H1 (cell line): ENCODE measurements around the gene BTNL2. TPM values are rescaled to one million over a fixed set of nuclear protein-coding genes. Genes with fewer than 3 reads are reported as not detected.

Source experiments
- CTCF ChIA-PET: fragments of 300-600 bp; sonication (Branson Sonifier 250); formaldehyde crosslinking; loops from one replicate; lab custom pipeline; 2021; ENCODE audit not compliant: partially characterized antibody; lab: Charles Lee
- POLR2A ChIA-PET: fragments of 300-600 bp; sonication (Branson Sonifier 250); formaldehyde crosslinking; loops from one replicate; lab custom pipeline; 2021; ENCODE audit warnings: inconsistent platforms; ENCODE audit not compliant: partially characterized antibody; lab: Charles Lee
- DNase-seq, 2 experiments: peaks; one replicate each; pipeline versions ENCODE4 v3.0.0 to v3.0.0-alpha.2; 2010 to 2022; ENCODE audit warnings: low spot score in 2 of 2, low read depth in 1 of 2, mixed read lengths in 1 of 2
- FAIRE-seq: peaks from 2 replicates; lab custom pipeline; 2011; peaks lifted over from hg19 to GRCh38; lab: Jason Lieb, UNC
- H2AFZ ChIP-seq: 2 replicates; pipeline ENCODE4 v1.8.1; 2012; ENCODE audit warnings: low read length, inconsistent platforms
- H2AK5ac ChIP-seq: 2 replicates; pipeline ENCODE4 v1.6.1; 2013; ENCODE audit warnings: low read depth, low read length
- H2BK120ac ChIP-seq: replicated peaks from 2 replicates; pipeline ENCODE3; 2013; ENCODE audit warnings: low read depth, low read length, inconsistent platforms
- H2BK12ac ChIP-seq: 2 replicates; pipeline ENCODE4 v1.6.1; 2013; ENCODE audit warnings: low read depth, low read length
- H2BK15ac ChIP-seq: 2 replicates; pipeline ENCODE4 v1.6.1; 2013; ENCODE audit warnings: low read length
- H2BK20ac ChIP-seq: 2 replicates; pipeline ENCODE4 v1.6.1; 2013; ENCODE audit warnings: low read length
- H2BK5ac ChIP-seq: 2 replicates; pipeline ENCODE4 v1.6.1; 2013; ENCODE audit warnings: low read depth, low read length
- H3K14ac ChIP-seq: 2 replicates; pipeline ENCODE4 v1.6.1; 2013; ENCODE audit warnings: inconsistent platforms; ENCODE audit not compliant: insufficient read length
- H3K18ac ChIP-seq: 2 replicates; pipeline ENCODE4 v1.6.1; 2013; ENCODE audit warnings: low read length; ENCODE audit errors: extremely low read depth
- H3K23ac ChIP-seq: 2 replicates; pipeline ENCODE4 v1.6.1; 2013; ENCODE audit warnings: inconsistent platforms; ENCODE audit not compliant: insufficient read length
- H3K23me2 ChIP-seq: 2 replicates; pipeline ENCODE4 v1.6.1; 2013; ENCODE audit warnings: low read depth, low read length
- H3K27ac ChIP-seq: 2 replicates; pipeline ENCODE4 v1.6.1; 2011; ENCODE audit warnings: low read depth, low read length, inconsistent platforms
- H3K27me3 ChIP-seq, 4 experiments: replicated peaks in 1 of 4; 1 replicate in 1 of 4; 2 replicates in 3 of 4; pipeline versions ENCODE4 v1.6.1 to v1.8.1; 2011 to 2013; ENCODE audit warnings: low read length in 3 of 4, mild to moderate bottlenecking in 3 of 4, inconsistent platforms in 2 of 4, mixed read lengths in 2 of 4, moderate library complexity in 1 of 4; ENCODE audit not compliant: control insufficient read depth in 3 of 4, insufficient read depth in 3 of 4; ENCODE audit errors: extremely low read depth in 1 of 4
- H3K36me3 ChIP-seq, 4 experiments: 2 replicates each; pipeline versions ENCODE4 v1.6.1 to v1.8.1; 2011 to 2013; ENCODE audit warnings: mild to moderate bottlenecking in 4 of 4, low read length in 3 of 4, moderate library complexity in 2 of 4, control low read depth in 1 of 4, inconsistent platforms in 1 of 4; ENCODE audit not compliant: insufficient read depth in 4 of 4, control insufficient read depth in 2 of 4
- H3K4ac ChIP-seq: replicated peaks from 2 replicates; pipeline ENCODE3; 2013; ENCODE audit warnings: low read length, low read depth, mixed read lengths, inconsistent platforms; ENCODE audit not compliant: insufficient read length
- H3K4me1 ChIP-seq, 4 experiments: replicated peaks in 1 of 4; 1 replicate in 1 of 4; 2 replicates in 3 of 4; pipeline versions ENCODE4 v1.6.1 to v1.8.1; 2011 to 2013; ENCODE audit warnings: low read length in 3 of 4, inconsistent platforms in 2 of 4, mixed read lengths in 1 of 4; ENCODE audit not compliant: insufficient read depth in 4 of 4, control insufficient read depth in 3 of 4
- H3K4me2 ChIP-seq, 2 experiments: 2 replicates each; pipeline versions ENCODE4 v1.6.1 to v1.8.1; 2011 to 2013; ENCODE audit warnings: low read depth in 2 of 2, low read length in 2 of 2, control low read depth in 1 of 2, inconsistent platforms in 1 of 2, mild to moderate bottlenecking in 1 of 2; ENCODE audit not compliant: insufficient read depth in 1 of 2
- H3K4me3 ChIP-seq, 4 experiments: fragments of 200-600, 300-600 bp in 1 of 4; sonication (generic), shearing (Covaris generic), sonication (Bioruptor Twin) in 1 of 4; 2 replicates each; pipeline versions ENCODE4 v1.5.1 to v1.8.1; 2011 to 2016; ENCODE audit warnings: low read length in 4 of 4, low read depth in 3 of 4, control low read depth in 2 of 4, inconsistent platforms in 2 of 4, mild to moderate bottlenecking in 2 of 4, mixed read lengths in 1 of 4, moderate library complexity in 1 of 4; ENCODE audit not compliant: insufficient read depth in 2 of 4; ENCODE audit errors: extremely low read depth in 1 of 4
- H3K56ac ChIP-seq: replicated peaks from 2 replicates; pipeline ENCODE3; 2013; ENCODE audit warnings: low read depth, mild to moderate bottlenecking, mixed read lengths, low read length, inconsistent platforms; ENCODE audit not compliant: insufficient read length
- H3K79me1 ChIP-seq: 2 replicates; pipeline ENCODE4 v1.6.1; 2013; ENCODE audit warnings: low read depth, low read length, control low read depth
- H3K79me2 ChIP-seq, 2 experiments: 2 replicates each; pipeline versions ENCODE4 v1.6.1 to v1.8.1; 2012 to 2013; ENCODE audit warnings: low read length in 2 of 2, mild to moderate bottlenecking in 2 of 2, inconsistent platforms in 1 of 2; ENCODE audit not compliant: insufficient read depth in 2 of 2, control insufficient read depth in 1 of 2
- H3K9ac ChIP-seq, 4 experiments: replicated peaks in 1 of 4; 1 replicate in 1 of 4; 2 replicates in 3 of 4; pipeline versions ENCODE4 v1.6.1 to v1.8.1; 2011 to 2013; ENCODE audit warnings: low read depth in 3 of 4, low read length in 3 of 4, control low read depth in 2 of 4, mild to moderate bottlenecking in 2 of 4, moderate library complexity in 2 of 4, inconsistent platforms in 1 of 4; ENCODE audit errors: extremely low read depth in 1 of 4
- H3K9me3 ChIP-seq, 2 experiments: 2 replicates each; pipeline versions ENCODE4 v1.6.1 to v1.8.1; 2012 to 2013; ENCODE audit warnings: mild to moderate bottlenecking in 2 of 2, moderate library complexity in 2 of 2, control low read depth in 1 of 2, inconsistent platforms in 1 of 2, low read depth in 1 of 2, low read length in 1 of 2, mixed read lengths in 1 of 2; ENCODE audit not compliant: insufficient read depth in 2 of 2
- H4K20me1 ChIP-seq, 2 experiments: replicated peaks in 1 of 2; 2 replicates each; pipeline versions ENCODE3 to v1.8.1; 2011 to 2013; ENCODE audit warnings: inconsistent platforms in 2 of 2, low read length in 2 of 2, mild to moderate bottlenecking in 1 of 2; ENCODE audit not compliant: insufficient read depth in 2 of 2, control insufficient read depth in 1 of 2
- H4K5ac ChIP-seq: 2 replicates; pipeline ENCODE4 v1.6.1; 2013; ENCODE audit warnings: low read length, low read depth, mixed read lengths, inconsistent platforms; ENCODE audit not compliant: insufficient read length
- H4K8ac ChIP-seq: 2 replicates; pipeline ENCODE4 v1.8.0; 2013; ENCODE audit warnings: mild to moderate bottlenecking, moderate library complexity, low read length, inconsistent platforms; ENCODE audit not compliant: insufficient read depth; ENCODE audit errors: extremely low read depth
- H4K91ac ChIP-seq: replicated peaks from 2 replicates; pipeline ENCODE3; 2013; ENCODE audit warnings: low read length, mixed read lengths, inconsistent platforms; ENCODE audit not compliant: insufficient read length
- CBX5 ChIP-seq: fragments of 300-800, 300-1000 bp; sonication (generic); IDR thresholded peaks from 2 replicates; pipeline ENCODE4 v1.7.1; 2016; ENCODE audit warnings: antibody characterized with exemption, low read length, low read depth
- CBX8 ChIP-seq: fragments of 300-800, 300-1000 bp; sonication (generic); IDR thresholded peaks from 2 replicates; pipeline ENCODE4 v1.7.1; 2016; ENCODE audit warnings: low read depth, low read length, borderline replicate concordance
- EZH2 ChIP-seq: fragments of 200-600 bp; sonication (generic); IDR thresholded peaks from 2 replicates; pipeline ENCODE4 v1.7.1; 2012; ENCODE audit warnings: low read depth, mild to moderate bottlenecking, moderate library complexity, low read length, inconsistent platforms; ENCODE audit not compliant: severe bottlenecking
- JUN ChIP-seq: IDR thresholded peaks from 2 replicates; pipeline ENCODE4 v1.6.1; 2011; ENCODE audit warnings: low read depth, mild to moderate bottlenecking, improper control_type of control experiment, low read length
- NANOG ChIP-seq: IDR thresholded peaks from 2 replicates; pipeline ENCODE4 v1.6.1; 2011; ENCODE audit warnings: low read length, low read depth, mild to moderate bottlenecking, inconsistent platforms; ENCODE audit not compliant: insufficient read depth, poor library complexity, severe bottlenecking
- POLR2A ChIP-seq, 2 experiments: IDR thresholded peaks; 1 replicate in 1 of 2; 2 replicates in 1 of 2; pipeline ENCODE4 v1.6.1; 2011; ENCODE audit warnings: low read depth in 2 of 2, low read length in 2 of 2, mild to moderate bottlenecking in 2 of 2; ENCODE audit errors: control extremely low read depth in 1 of 2
- POLR2AphosphoS5 ChIP-seq: IDR thresholded peaks from 2 replicates; pipeline ENCODE4 v1.6.1; 2011; ENCODE audit warnings: low read depth, low read length
- SP1 ChIP-seq: IDR thresholded peaks from 2 replicates; pipeline ENCODE4 v1.6.1; 2011; ENCODE audit warnings: low read depth, low read length
- SRF ChIP-seq: IDR thresholded peaks from 2 replicates; pipeline ENCODE4 v1.6.1; 2011; ENCODE audit warnings: mild to moderate bottlenecking, low read depth, low read length, moderate library complexity
- WGBS, 2 experiments: shearing (Covaris generic) in 1 of 2; methylation state at CpG; one replicate each; pipeline versions ENCODE4 v1.1.6 to v1.1.7; 2013 to 2015; ENCODE audit warnings: low lambda C conversion rate in 2 of 2, mixed read lengths in 2 of 2, inconsistent platforms in 1 of 2, low coverage in 1 of 2, missing lambda C conversion rate in 1 of 2; ENCODE audit not compliant: insufficient replicate concordance in 2 of 2, insufficient coverage in 1 of 2, insufficient read length in 1 of 2; ENCODE audit errors: extremely low coverage in 1 of 2, missing lambda C conversion rate in 1 of 2; 5-methylcytosine and 5-hydroxymethylcytosine counted together
- polyA plus RNA-seq, 7 experiments: library from polyadenylated mRNA; depleted of rRNA in 3 of 7; stranded (reverse) in 5 of 7; unstranded in 2 of 7; fragments of >200 nt in 5 of 7; fragments of 200-250 nt in 2 of 7; gene quantifications; 1 replicate in 5 of 7; 2 replicates in 1 of 7; 4 replicates in 1 of 7; pipeline versions ENCODE4 v1.2.1 to v1.2.3, GENCODE V29; 2011 to 2013; ENCODE audit warnings: missing spikeins in 2 of 7, mixed read lengths in 2 of 7
- total RNA-seq: library from RNA; stranded (reverse); fragmentation: NEBNext Ultra II Directional; extraction: Animal tissue kit (Norgen Biotek cat#: 25700); gene quantifications from 2 replicates; pipeline ENCODE4 v1.2.1, GENCODE V29; 2021
- TF ChIP-seq, protein P1 (sequence below), 3 experiments: IDR thresholded peaks; 1 replicate in 2 of 3; 2 replicates in 1 of 3; pipeline versions ENCODE4 v1.5.1 to v1.6.1; 2011; ENCODE audit warnings: low read length in 3 of 3, mild to moderate bottlenecking in 3 of 3, inconsistent platforms in 2 of 3, low read depth in 1 of 3, moderate library complexity in 1 of 3; ENCODE audit not compliant: insufficient read depth in 1 of 3; ENCODE audit errors: control extremely low read depth in 1 of 3

BTNL2 gene
- total and polyA plus RNA-seq, 2 of the 8 experiments (the other 6 are each of a cell fraction or from before 2014, with no cell fraction given): not detected

DNA sequence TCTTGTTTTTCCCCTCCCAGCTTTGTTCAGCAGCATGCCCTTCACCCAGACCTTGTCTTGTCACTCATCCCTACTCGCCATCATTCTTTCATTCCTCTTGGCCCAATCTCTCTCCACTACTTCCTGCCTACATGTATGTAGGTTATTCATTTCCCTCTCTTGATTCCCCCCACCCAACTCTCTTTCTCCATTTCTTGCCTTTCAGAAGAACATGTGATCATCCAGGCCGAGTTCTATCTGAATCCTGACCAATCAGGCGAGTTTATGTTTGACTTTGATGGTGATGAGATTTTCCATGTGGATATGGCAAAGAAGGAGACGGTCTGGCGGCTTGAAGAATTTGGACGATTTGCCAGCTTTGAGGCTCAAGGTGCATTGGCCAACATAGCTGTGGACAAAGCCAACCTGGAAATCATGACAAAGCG lies 35.3 kb upstream of the BTNL2 start:
- no peaks in the 10 kb centered on the region for H3K36me3 ChIP-seq
- no peak overlapping the region for H3K9ac ChIP-seq
- H3K4me3 ChIP-seq: no peak overlapping the region
- no peak overlapping the region for H3K56ac ChIP-seq
- DNase-seq (no peak), FAIRE-seq (no peak)
- H2BK5ac ChIP-seq: no peak overlapping the region
- no peak overlapping the region for H2AFZ ChIP-seq
- POLR2A ChIA-PET: no interaction called here
- no peak overlapping the region for H2BK120ac ChIP-seq
- H3K4ac ChIP-seq: no peak overlapping the region
- no peak overlapping the region for H2BK12ac ChIP-seq
- H4K20me1 ChIP-seq: no peaks in the 10 kb centered on the region
- H3K23me2 ChIP-seq: no peaks in the 10 kb centered on the region
- H3K9me3 ChIP-seq: peaks cover 0 to 2% of the 10 kb centered on the region in 2 experiments; a peak in 1 of 4 replicates
- H3K4me2 ChIP-seq: no peak overlapping the region
- H2BK20ac ChIP-seq: no peak overlapping the region
- no peak overlapping the region for H2AK5ac ChIP-seq
- no peaks in the 10 kb centered on the region for H3K79me1 ChIP-seq
- TF ChIP-seq CBX5 (no peak), POLR2A (IDR thresholded peaks at IDR 0.05; ENCODE audit: control extremely low read depth in 1 of 2, low read depth in 2 of 2, low read length in 2 of 2) (no peak), POLR2AphosphoS5 (no peak), EZH2 (no peak), NANOG (no peak), SRF (no peak), SP1 (no peak), CBX8 (no peak), JUN (no peak)
- TF ChIP-seq, protein P1, sequence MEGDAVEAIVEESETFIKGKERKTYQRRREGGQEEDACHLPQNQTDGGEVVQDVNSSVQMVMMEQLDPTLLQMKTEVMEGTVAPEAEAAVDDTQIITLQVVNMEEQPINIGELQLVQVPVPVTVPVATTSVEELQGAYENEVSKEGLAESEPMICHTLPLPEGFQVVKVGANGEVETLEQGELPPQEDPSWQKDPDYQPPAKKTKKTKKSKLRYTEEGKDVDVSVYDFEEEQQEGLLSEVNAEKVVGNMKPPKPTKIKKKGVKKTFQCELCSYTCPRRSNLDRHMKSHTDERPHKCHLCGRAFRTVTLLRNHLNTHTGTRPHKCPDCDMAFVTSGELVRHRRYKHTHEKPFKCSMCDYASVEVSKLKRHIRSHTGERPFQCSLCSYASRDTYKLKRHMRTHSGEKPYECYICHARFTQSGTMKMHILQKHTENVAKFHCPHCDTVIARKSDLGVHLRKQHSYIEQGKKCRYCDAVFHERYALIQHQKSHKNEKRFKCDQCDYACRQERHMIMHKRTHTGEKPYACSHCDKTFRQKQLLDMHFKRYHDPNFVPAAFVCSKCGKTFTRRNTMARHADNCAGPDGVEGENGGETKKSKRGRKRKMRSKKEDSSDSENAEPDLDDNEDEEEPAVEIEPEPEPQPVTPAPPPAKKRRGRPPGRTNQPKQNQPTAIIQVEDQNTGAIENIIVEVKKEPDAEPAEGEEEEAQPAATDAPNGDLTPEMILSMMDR (IDR thresholded peaks at IDR 0.05; ENCODE audit: control extremely low read depth in 1 of 3, insufficient read depth in 1 of 3, low read depth in 1 of 3, low read length in 3 of 3): no peak
- TF ChIP-seq, all 59 proteins: peak for 0
- Histone ChIP-seq H4K5ac (no peak overlapping the region), H4K91ac (no peak overlapping the region), H2BK15ac (no peak overlapping the region), H3K4me1 (peaks cover 0 to 2% (median 0%) of the 10 kb centered on the region in 4 experiments; a peak in 1 of 7 replicates), H3K79me2 (no peaks in the 10 kb centered on the region), H3K14ac (no peak overlapping the region), H3K27me3 (no peaks in the 10 kb centered on the region), H4K8ac (peak overlapping the region; percentile 62; the same call in 1 of the 2 replicates), H3K27ac (no peak overlapping the region), H3K18ac (no peak overlapping the region), H3K23ac (no peak overlapping the region)
- CTCF ChIA-PET: interaction anchor here (0.7 kb wide), 2 partner anchors 68 to 258 kb away, joined by 3 read pairs; no protein-coding TSS in a partner anchor
- WGBS, 2 experiments: 87% methylated on average over 7 of the region's 7 CpGs; no CpG with 5 or more reads in 1 of the 2 experiments
